Astrocyte of the cerebellum (primary cell): Measurements from ENCODE around the gene SLC15A1.
A peak's percentile ranks its signal among the peaks of the same experiment; 100 is the strongest.

Experiments
- DNase-seq: peaks from one replicate; pipeline ENCODE4 v3.0.0-alpha.2; 2011; ENCODE audit warnings: low read depth
- H3K4me3 ChIP-seq: 2 replicates; pipeline ENCODE4 v1.5.1; 2011; ENCODE audit warnings: mild to moderate bottlenecking, low read depth, low read length, moderate library complexity
- in situ Hi-C: cut with HindIII; loops from 2 replicates; pipeline ENCODE4 v1.10.0; 2017; ENCODE audit warnings: low sequenced_read_pairs
- TF ChIP-seq, protein P1 (sequence below): IDR thresholded peaks from 2 replicates; pipeline ENCODE4 v1.5.1; 2012; ENCODE audit warnings: low read length, low read depth, moderate library complexity, mild to moderate bottlenecking; ENCODE audit errors: missing control alignments

SLC15A1 gene

DNA sequence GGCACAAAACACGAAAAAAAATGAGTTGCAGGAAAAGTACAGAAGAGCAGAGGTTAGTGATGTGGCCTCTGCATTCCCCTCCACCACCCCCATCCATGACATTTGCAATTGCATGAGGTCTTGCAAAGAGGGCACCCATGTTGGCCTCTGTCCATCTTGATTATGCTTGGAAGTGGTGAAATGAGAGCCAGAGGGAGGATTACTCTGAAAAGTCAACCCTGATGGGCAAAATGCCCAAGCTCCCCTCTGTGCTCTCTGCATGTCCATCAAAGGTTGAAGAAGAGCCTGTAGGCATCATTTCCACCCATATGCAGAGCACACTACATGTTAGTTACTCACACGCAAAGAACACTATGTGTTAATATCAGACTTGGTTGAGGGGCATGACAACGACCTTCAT lies 71.4 kb downstream of the SLC15A1 start:
- no peak overlapping the region for H3K4me3 ChIP-seq
- DNase-seq = no peak
- in situ Hi-C loops = no loop called here
- TF ChIP-seq, protein P1, sequence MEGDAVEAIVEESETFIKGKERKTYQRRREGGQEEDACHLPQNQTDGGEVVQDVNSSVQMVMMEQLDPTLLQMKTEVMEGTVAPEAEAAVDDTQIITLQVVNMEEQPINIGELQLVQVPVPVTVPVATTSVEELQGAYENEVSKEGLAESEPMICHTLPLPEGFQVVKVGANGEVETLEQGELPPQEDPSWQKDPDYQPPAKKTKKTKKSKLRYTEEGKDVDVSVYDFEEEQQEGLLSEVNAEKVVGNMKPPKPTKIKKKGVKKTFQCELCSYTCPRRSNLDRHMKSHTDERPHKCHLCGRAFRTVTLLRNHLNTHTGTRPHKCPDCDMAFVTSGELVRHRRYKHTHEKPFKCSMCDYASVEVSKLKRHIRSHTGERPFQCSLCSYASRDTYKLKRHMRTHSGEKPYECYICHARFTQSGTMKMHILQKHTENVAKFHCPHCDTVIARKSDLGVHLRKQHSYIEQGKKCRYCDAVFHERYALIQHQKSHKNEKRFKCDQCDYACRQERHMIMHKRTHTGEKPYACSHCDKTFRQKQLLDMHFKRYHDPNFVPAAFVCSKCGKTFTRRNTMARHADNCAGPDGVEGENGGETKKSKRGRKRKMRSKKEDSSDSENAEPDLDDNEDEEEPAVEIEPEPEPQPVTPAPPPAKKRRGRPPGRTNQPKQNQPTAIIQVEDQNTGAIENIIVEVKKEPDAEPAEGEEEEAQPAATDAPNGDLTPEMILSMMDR = no peak

DNA sequence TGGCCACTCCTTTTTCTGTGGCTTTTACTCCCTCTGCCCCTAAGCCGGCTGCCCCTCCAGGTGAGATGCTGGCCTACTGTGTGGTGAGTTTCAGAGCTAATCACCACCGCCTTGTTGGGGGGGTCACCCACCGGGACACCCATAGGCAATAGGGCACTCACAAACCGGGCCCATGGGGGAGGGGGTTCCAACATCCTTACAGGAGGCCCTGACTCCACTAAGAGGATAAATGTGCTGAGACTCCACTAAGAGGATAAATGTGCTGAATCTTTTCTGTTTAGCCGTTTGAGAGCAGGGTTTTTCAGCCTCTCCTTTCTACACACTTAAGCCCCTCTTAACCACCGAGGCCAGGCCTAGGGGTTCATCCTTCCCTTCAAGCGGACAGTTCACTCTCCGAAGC lies 73.7 kb downstream of the SLC15A1 start:
- DNase-seq = no peak
- H3K4me3 ChIP-seq = peak overlapping the region; percentile 36
- in situ Hi-C loops = no loop called here
- TF ChIP-seq, protein P1 = no peak

- in situ Hi-C loops = no loop called here
- TF ChIP-seq, protein P1 = no peak
Measured at GRCh38 chr13:98677398-98677797, 75.1 kb downstream of the SLC15A1 start.

DNA sequence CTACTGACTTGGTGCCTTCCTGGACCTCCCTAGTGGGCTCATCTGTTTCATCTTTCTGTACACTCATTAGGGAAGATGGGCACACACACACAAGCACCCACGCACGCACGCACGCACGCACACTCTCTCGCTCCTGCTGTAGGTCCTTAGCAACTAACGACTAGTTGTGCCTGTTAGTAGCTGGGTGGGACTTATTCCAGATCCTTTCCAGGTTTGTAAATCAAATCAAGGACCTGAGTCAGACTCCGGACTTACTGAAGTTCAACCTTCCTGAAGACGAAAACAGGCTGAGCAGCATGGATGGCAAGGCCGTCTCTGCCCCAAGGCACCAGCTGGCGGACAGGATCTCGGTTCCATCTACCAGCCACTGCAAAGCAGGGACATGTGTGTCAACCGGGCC lies 76.2 kb downstream of the SLC15A1 start:
- no peak overlapping the region for H3K4me3 ChIP-seq
- DNase-seq = no peak
- TF ChIP-seq, protein P1 = no peak
- in situ Hi-C loops = no loop called here

More at GRCh38 chr13:98677398-98677797, 75.1 kb downstream of the SLC15A1 start:
- peak; percentile 96 for DNase-seq
- peak overlapping the region; percentile 36 for H3K4me3 ChIP-seq

DNA sequence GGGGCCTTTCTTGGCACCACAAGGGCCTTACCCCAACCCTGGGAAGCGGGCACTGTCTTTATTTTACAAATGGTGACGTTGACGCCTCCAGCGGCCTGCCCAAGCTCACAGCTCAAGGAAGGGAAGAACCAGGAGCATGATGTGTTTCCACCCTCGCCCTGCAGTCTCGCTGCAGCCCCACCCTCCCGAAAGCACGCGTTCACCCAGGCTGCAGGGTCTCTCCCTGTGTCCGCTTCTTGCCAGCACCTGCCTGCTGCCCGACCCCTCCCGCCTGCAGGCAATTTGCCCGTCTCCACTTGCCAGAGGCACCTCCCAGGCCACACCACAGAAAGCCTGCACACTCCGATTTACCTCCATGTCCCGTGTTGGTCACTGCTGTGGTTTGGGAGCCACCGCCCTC lies 76.6 kb downstream of the SLC15A1 start:
- TF ChIP-seq, protein P1 = no peak
- no peak overlapping the region for H3K4me3 ChIP-seq
- in situ Hi-C loops = no loop called here
- no peak for DNase-seq

GRCh38 chr13:98675066-98675465 lies 77.4 kb downstream of the SLC15A1 start:
- TF ChIP-seq, protein P1 = no peak
- H3K4me3 ChIP-seq = no peak overlapping the region
- in situ Hi-C loops = no loop called here
- no peak for DNase-seq

- no peak overlapping the region for H3K4me3 ChIP-seq
- DNase-seq = peak; percentile 68
- in situ Hi-C loops = loop anchor here (25.0 kb wide), 3 partner anchors 236 to 811 kb away; partner anchors contain the start of gene FARP1
- TF ChIP-seq, protein P1 = peak; percentile 84
Measured at GRCh38 chr13:98672947-98673613, 79.4 kb downstream of the SLC15A1 start.
